Suprapubic skin (tissue), 4 donors: ENCODE results near the gene ANTXR1. TPM values are rescaled to one million over a fixed set of nuclear protein-coding genes. Genes with fewer than 3 reads are reported as not detected.

ENCODE experiments used
- DNase-seq, 2 donors: peaks; one replicate each; pipeline ENCODE4 v3.0.0-alpha.2; 2019; ENCODE audit warnings: low spot score in 2 of 2
- H3K27ac ChIP-seq: fragments of 200-600 bp; sonication (generic); one replicate; pipeline ENCODE4 v1.5.1; 2019
- H3K27me3 ChIP-seq: fragments of 200-600 bp; sonication (generic); one replicate; pipeline ENCODE4 v1.5.1; 2019
- H3K36me3 ChIP-seq: fragments of 200-600 bp; sonication (generic); one replicate; pipeline ENCODE4 v1.5.1; 2019
- H3K4me1 ChIP-seq: fragments of 200-600 bp; sonication (generic); one replicate; pipeline ENCODE4 v1.5.1; 2019
- H3K4me3 ChIP-seq: fragments of 200-600 bp; sonication (generic); one replicate; pipeline ENCODE4 v1.5.1; 2019; ENCODE audit warnings: mild to moderate bottlenecking
- H3K9me3 ChIP-seq: fragments of 200-600 bp; sonication (generic); one replicate; pipeline ENCODE4 v1.5.1; 2019
- EP300 ChIP-seq: sonication (generic); formaldehyde crosslinking; IDR thresholded peaks from one replicate; pipeline ENCODE4 v1.6.1; 2017; ENCODE audit warnings: antibody characterized with exemption
- POLR2A ChIP-seq, 2 donors: fragments of 450-650 bp; IDR thresholded peaks; one replicate each; pipeline ENCODE4 v1.6.1; 2017; ENCODE audit warnings: antibody characterized with exemption in 2 of 2, mild to moderate bottlenecking in 2 of 2, moderate library complexity in 2 of 2
- POLR2AphosphoS5 ChIP-seq, 3 donors: sonication (generic); formaldehyde crosslinking; IDR thresholded peaks; one replicate each; pipeline ENCODE4 v1.6.1; 2017; ENCODE audit warnings: antibody characterized with exemption in 3 of 3
- WGBS: methylation state at CpG from one replicate; pipeline ENCODE4 v1.1.5; 2018; 5-methylcytosine and 5-hydroxymethylcytosine counted together
- total RNA-seq, 4 donors: library from RNA; depleted of rRNA; stranded (reverse); fragments of >200 nt; gene quantifications; one replicate each; pipeline ENCODE4 v1.1.0, GENCODE V29; 2016
- TF ChIP-seq, protein P1 (sequence below), 2 donors: fragments of 200-600 bp in 1 of 2; fragments of 450-650 bp in 1 of 2; sonication (generic) in 1 of 2; IDR thresholded peaks; one replicate each; pipeline ENCODE4 v1.5.1; 2016 to 2019; ENCODE audit warnings: antibody characterized with exemption in 2 of 2, mild to moderate bottlenecking in 1 of 2, moderate library complexity in 1 of 2

The ANTXR1 gene
- total RNA-seq, 4 donors from 2014 or later = 35.5 to 111 (median 66.6) TPM

DNA sequence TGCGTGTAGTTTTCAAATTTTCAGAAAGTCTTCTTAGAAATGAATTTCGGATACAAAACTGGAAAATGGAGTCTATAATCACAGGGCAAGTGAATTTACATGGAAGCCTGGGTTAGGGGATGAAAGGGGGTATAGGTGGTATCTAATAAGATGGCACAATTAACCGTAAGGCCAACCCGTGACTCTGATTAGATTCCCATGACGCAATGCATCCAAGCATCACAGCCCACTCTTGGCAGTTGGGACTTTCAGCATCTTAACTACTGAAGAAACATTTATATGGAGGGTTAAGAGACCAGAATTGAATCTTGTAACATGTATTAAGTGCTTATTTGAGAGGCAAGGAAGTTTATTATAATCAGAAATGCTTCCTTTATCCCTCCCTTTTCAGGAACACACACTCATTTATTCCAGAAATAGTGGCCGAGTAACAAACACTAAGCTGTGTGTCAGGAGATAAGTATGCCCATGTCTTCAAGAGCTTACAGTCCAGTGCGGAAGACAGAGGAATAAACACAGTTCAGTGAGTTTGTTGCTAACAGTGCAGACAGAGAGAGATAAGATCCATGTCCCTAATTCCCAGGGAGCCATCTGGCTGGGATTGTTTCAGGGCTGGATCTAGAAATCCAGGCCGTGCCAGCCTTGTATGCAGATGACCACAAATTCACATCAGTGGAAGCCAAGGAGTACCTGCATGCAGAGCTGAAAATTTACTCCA lies 151.2 kb downstream of the ANTXR1 start:
- Histone ChIP-seq H3K9me3 (no peaks in the 10 kb centered on the region), H3K36me3 (no peaks in the 10 kb centered on the region), H3K27ac (no peak overlapping the region), H3K4me1 (peaks cover 67% of the 10 kb centered on the region), H3K4me3 (no peak overlapping the region), H3K27me3 (no peaks in the 10 kb centered on the region)
- no peak for TF ChIP-seq POLR2AphosphoS5 (IDR thresholded peaks at IDR 0.05)
- no peak for TF ChIP-seq POLR2A (IDR thresholded peaks at IDR 0.05)
- no peak for TF ChIP-seq EP300
- TF ChIP-seq, protein P1, sequence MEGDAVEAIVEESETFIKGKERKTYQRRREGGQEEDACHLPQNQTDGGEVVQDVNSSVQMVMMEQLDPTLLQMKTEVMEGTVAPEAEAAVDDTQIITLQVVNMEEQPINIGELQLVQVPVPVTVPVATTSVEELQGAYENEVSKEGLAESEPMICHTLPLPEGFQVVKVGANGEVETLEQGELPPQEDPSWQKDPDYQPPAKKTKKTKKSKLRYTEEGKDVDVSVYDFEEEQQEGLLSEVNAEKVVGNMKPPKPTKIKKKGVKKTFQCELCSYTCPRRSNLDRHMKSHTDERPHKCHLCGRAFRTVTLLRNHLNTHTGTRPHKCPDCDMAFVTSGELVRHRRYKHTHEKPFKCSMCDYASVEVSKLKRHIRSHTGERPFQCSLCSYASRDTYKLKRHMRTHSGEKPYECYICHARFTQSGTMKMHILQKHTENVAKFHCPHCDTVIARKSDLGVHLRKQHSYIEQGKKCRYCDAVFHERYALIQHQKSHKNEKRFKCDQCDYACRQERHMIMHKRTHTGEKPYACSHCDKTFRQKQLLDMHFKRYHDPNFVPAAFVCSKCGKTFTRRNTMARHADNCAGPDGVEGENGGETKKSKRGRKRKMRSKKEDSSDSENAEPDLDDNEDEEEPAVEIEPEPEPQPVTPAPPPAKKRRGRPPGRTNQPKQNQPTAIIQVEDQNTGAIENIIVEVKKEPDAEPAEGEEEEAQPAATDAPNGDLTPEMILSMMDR (IDR thresholded peaks at IDR 0.05) = no peak
- no peak for DNase-seq
- 84% methylated on average over 8 of the region's 8 CpGs for WGBS

DNA sequence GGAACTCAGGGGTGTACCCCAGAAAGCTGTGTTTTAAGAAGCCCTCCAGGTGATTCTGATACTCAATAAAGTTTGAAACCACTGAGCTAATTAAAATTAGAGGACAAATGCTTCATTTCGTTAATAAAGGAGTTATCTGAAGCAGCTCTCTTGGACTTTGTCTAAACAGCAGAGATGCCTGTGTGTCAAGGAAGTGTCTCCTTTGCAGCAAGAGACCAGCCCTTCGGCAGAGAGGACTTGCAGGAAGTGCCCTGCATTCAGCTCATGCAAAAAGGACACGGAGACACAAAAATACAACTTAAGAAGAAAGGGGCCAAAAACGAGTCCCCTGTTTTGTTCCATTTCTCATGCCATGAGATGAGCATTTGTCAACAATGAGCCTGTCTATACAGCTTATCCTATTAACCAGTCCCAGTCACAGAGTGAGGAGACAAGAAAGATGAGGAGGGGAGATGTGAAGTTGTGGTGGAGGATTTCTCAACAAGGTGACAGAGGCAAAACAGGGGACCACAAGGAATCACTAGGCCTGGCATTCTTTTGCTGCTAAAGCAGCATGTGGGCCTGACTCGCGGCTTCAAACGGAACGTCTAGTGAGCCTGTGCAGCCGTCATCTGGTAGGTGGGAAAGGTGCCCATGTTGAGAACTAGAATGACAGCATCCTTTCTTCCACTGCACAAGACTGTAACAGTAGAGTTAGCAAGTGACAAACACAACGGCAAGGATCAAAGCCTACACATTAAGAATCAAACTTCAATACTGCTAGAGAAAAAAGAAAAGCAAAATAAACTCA lies 152.3 kb downstream of the ANTXR1 start:
- H3K36me3 ChIP-seq = no peaks in the 10 kb centered on the region
- no peak for TF ChIP-seq POLR2AphosphoS5 (IDR thresholded peaks at IDR 0.05)
- no peak for TF ChIP-seq POLR2A (IDR thresholded peaks at IDR 0.05)
- TF ChIP-seq, protein P1 (IDR thresholded peaks at IDR 0.05) = no peak
- TF ChIP-seq EP300 = no peak
- 73% methylated on average over 10 of the region's 10 CpGs for WGBS
- H3K27ac ChIP-seq = no peak overlapping the region
- DNase-seq = no peak
- H3K27me3 ChIP-seq = no peaks in the 10 kb centered on the region
- H3K4me3 ChIP-seq = no peak overlapping the region
- peaks cover 65% of the 10 kb centered on the region for H3K4me1 ChIP-seq
- no peaks in the 10 kb centered on the region for H3K9me3 ChIP-seq

DNA sequence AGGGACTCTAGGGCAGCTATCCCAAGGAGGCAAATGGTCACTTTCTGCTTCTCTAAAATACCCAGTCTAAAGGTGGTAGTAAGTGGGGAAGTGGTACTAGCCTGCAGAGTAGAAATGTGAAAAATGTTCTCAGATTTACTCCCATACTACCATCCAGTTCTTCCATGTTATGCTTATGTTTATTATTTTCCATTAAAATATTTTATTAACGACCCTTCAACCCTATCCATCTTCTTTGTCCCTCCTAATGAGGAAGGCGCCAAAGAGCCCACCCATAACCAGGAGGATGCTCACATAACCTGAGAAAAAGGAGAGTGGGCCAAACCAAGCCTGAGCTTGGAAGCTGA lies 153.5 kb downstream of the ANTXR1 start:
- H3K9me3 ChIP-seq = no peaks in the 10 kb centered on the region
- TF ChIP-seq POLR2A (IDR thresholded peaks at IDR 0.05) (no peak), POLR2AphosphoS5 (IDR thresholded peaks at IDR 0.05) (no peak), EP300 (no peak)
- TF ChIP-seq, protein P1 (IDR thresholded peaks at IDR 0.05) = no peak
- no peak for DNase-seq
- no peaks in the 10 kb centered on the region for H3K36me3 ChIP-seq
- no peak overlapping the region for H3K4me3 ChIP-seq
- no peaks in the 10 kb centered on the region for H3K27me3 ChIP-seq
- peaks cover 65% of the 10 kb centered on the region for H3K4me1 ChIP-seq
- no peak overlapping the region for H3K27ac ChIP-seq
- 86% methylated on average over 2 of the region's 2 CpGs for WGBS

DNA sequence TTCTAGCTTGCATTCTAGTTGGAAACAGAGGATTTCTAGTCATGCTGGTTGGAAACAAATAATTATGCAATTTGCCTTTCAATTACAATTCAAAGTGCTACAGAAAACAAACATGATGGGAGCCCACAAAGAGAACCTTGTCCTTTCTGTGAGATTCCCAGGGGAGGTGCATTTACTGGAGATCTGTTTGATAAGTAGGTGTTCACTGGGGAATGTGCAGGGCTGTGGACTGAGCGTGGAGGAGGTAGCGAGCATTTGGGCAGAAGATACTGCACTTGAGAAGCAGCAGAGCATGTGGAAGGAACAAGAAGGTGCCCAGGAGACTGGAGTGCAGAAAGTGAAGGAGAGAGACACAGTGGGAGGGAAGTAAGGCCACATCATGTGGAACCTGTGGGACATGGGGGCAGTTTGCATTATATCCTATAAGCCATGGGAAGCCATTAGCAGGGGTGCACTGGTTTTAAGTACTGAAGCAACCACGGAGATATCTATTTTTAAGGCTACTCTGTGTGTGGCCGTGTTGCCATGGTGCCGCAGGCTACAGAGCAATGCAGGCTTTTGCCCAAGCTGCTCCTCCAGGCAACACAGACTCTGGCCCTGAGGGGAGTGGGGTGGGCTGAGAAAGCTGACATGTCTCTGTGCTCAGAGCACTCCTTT lies 154.0 kb downstream of the ANTXR1 start:
- no peaks in the 10 kb centered on the region for H3K9me3 ChIP-seq
- TF ChIP-seq, protein P1 (IDR thresholded peaks at IDR 0.05) = no peak
- TF ChIP-seq POLR2A (IDR thresholded peaks at IDR 0.05) (no peak), EP300 (no peak), POLR2AphosphoS5 (IDR thresholded peaks at IDR 0.05) (no peak)
- no peak for DNase-seq
- H3K4me1 ChIP-seq = peaks cover 70% of the 10 kb centered on the region
- H3K4me3 ChIP-seq = no peak overlapping the region
- 68% methylated on average over 5 of the region's 5 CpGs for WGBS
- H3K36me3 ChIP-seq = no peaks in the 10 kb centered on the region
- no peaks in the 10 kb centered on the region for H3K27me3 ChIP-seq
- H3K27ac ChIP-seq = no peak overlapping the region

DNA sequence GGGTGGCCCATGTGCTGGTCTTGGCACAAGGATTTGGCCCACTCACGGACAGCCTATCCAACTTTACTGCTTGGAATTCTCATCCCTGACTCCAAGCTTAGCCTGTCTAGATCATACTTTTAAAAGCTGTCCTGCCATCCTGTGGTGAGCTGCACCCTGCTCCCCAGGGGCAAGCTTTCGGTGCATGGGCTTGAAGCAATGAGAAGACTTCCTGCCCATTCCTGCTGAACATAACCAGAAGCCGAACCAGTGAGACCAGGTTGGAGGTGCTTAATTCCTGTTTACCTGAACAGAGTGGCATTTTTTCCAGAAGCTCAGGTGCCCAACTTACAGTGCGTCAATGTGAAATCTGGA lies 154.5 kb downstream of the ANTXR1 start:
- TF ChIP-seq EP300 = no peak
- TF ChIP-seq, protein P1 (IDR thresholded peaks at IDR 0.05) = no peak
- TF ChIP-seq POLR2AphosphoS5 (IDR thresholded peaks at IDR 0.05) = no peak
- no peak for TF ChIP-seq POLR2A (IDR thresholded peaks at IDR 0.05)
- no peak overlapping the region for H3K27ac ChIP-seq
- no peaks in the 10 kb centered on the region for H3K9me3 ChIP-seq
- peaks cover 66% of the 10 kb centered on the region for H3K4me1 ChIP-seq
- DNase-seq = no peak
- WGBS = 68% methylated on average over 4 of the region's 4 CpGs
- H3K4me3 ChIP-seq = no peak overlapping the region
- H3K27me3 ChIP-seq = no peaks in the 10 kb centered on the region
- H3K36me3 ChIP-seq = no peaks in the 10 kb centered on the region
